Activated B cell treated with CpG ODN at 0.5 μM for 24 hours (primary cell): Measurements from ENCODE around the gene LTBR. TPM values are rescaled to one million over a fixed set of nuclear protein-coding genes. Genes with fewer than 3 reads are reported as not detected.

Source experiments
- ATAC-seq: fragments of 200-7000 bp; cut with Tn5 transposase; one replicate; pipeline ENCODE4 v1.10.0; 2021; ENCODE audit warnings: low read depth, mild to moderate bottlenecking, moderate library complexity
- CTCF ChIA-PET: fragments of 350-600 bp; sonication (Branson Sonifier 250); formaldehyde crosslinking; loops from one replicate; lab custom pipeline; 2021; ENCODE audit warnings: antibody characterized with exemption; lab: Charles Lee
- POLR2A ChIA-PET: fragments of 350-600 bp; sonication (Branson Sonifier 250); formaldehyde crosslinking; loops from one replicate; lab custom pipeline; 2021; ENCODE audit warnings: antibody characterized with exemption; lab: Charles Lee
- DNase-seq: peaks from one replicate; pipeline ENCODE4 v3.0.0; 2022
- H3K27ac Mint-ChIP-seq: one replicate; pipeline ENCODE4 v1.8.0; 2020; ENCODE audit warnings: mixed read lengths
- H3K27me3 Mint-ChIP-seq: one replicate; pipeline ENCODE4 v1.8.0; 2021; ENCODE audit warnings: mixed read lengths
- H3K36me3 Mint-ChIP-seq: one replicate; pipeline ENCODE4 v1.8.0; 2021; ENCODE audit warnings: low read depth, mixed read lengths
- H3K4me1 Mint-ChIP-seq: one replicate; pipeline ENCODE4 v1.8.0; 2021; ENCODE audit warnings: mixed read lengths
- H3K4me3 Mint-ChIP-seq: one replicate; pipeline ENCODE4 v1.8.0; 2020; ENCODE audit warnings: mild to moderate bottlenecking, mixed read lengths
- H3K9me3 Mint-ChIP-seq: one replicate; pipeline ENCODE4 v1.8.0; 2020; ENCODE audit warnings: mixed read lengths
- intact Hi-C: fragments of 100-400 bp; cut with micrococcal nuclease; formaldehyde crosslinking; loops from one replicate; pipeline ENCODE4 v1.15.1; 2024
- total RNA-seq: library from RNA; stranded (reverse); gene quantifications from 2 replicates; pipeline ENCODE4 v1.2.3, GENCODE V29; 2022
- TF ChIP-seq, protein P1 (sequence below): fragments of 200-600 bp; IDR thresholded peaks from one replicate; pipeline ENCODE4 v1.8.0; 2022; ENCODE audit warnings: antibody characterized with exemption, mild to moderate bottlenecking

Gene LTBR
- total RNA-seq, 1 donor from 2014 or later: 0.33 TPM

DNA sequence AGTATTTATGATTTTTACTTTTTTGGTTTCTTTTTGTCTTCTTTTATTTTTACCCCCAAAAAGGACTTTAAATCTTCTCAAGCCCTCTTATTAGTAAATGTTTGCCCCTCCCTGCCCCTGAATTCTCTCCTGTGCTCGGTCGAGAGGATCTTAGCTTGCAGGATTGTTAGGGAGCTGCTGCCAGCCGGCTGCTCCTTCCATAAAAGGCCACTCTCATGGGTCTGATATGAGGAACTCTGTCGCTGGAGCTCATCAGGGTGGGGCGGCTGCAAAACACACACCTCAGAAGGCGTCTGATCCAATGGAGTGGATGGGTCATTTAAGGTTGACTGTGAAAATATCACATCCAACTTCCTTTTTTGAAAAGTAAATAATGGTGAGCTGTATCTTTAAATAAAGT lies 8.5 kb downstream of the LTBR start:
- no peak for ATAC-seq
- no peaks in the 10 kb centered on the region for H3K4me1 Mint-ChIP-seq
- no peak for DNase-seq
- intact Hi-C loops: no loop called here
- ChIA-PET CTCF (no interaction called here), POLR2A (no interaction called here)
- no peaks in the 10 kb centered on the region for H3K36me3 Mint-ChIP-seq
- TF ChIP-seq, protein P1, sequence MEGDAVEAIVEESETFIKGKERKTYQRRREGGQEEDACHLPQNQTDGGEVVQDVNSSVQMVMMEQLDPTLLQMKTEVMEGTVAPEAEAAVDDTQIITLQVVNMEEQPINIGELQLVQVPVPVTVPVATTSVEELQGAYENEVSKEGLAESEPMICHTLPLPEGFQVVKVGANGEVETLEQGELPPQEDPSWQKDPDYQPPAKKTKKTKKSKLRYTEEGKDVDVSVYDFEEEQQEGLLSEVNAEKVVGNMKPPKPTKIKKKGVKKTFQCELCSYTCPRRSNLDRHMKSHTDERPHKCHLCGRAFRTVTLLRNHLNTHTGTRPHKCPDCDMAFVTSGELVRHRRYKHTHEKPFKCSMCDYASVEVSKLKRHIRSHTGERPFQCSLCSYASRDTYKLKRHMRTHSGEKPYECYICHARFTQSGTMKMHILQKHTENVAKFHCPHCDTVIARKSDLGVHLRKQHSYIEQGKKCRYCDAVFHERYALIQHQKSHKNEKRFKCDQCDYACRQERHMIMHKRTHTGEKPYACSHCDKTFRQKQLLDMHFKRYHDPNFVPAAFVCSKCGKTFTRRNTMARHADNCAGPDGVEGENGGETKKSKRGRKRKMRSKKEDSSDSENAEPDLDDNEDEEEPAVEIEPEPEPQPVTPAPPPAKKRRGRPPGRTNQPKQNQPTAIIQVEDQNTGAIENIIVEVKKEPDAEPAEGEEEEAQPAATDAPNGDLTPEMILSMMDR: no peak
- peaks cover 18% of the 10 kb centered on the region for H3K27me3 Mint-ChIP-seq
- H3K4me3 Mint-ChIP-seq: no peak overlapping the region
- H3K27ac Mint-ChIP-seq: no peak overlapping the region
- H3K9me3 Mint-ChIP-seq: no peaks in the 10 kb centered on the region

- intact Hi-C loops: no loop called here
- no peaks in the 10 kb centered on the region for H3K9me3 Mint-ChIP-seq
- TF ChIP-seq, protein P1: no peak
- DNase-seq: no peak
- H3K4me3 Mint-ChIP-seq: no peak overlapping the region
- peaks cover 16% of the 10 kb centered on the region for H3K27me3 Mint-ChIP-seq
- ChIA-PET POLR2A (no interaction called here), CTCF (no interaction called here)
- no peak for ATAC-seq
- no peak overlapping the region for H3K27ac Mint-ChIP-seq
- H3K36me3 Mint-ChIP-seq: no peaks in the 10 kb centered on the region
- H3K4me1 Mint-ChIP-seq: no peaks in the 10 kb centered on the region
Observed at GRCh38 chr12:6393109-6393508, 9.1 kb downstream of the LTBR start.

- Mint-ChIP-seq H3K4me3 (no peak overlapping the region), H3K9me3 (no peaks in the 10 kb centered on the region), H3K4me1 (no peaks in the 10 kb centered on the region), H3K36me3 (no peaks in the 10 kb centered on the region), H3K27ac (no peak overlapping the region), H3K27me3 (peaks cover 14% of the 10 kb centered on the region)
- POLR2A ChIA-PET: no interaction called here
- CTCF ChIA-PET: no interaction called here
- no peak for ATAC-seq
- intact Hi-C loops: no loop called here
- no peak for DNase-seq
- TF ChIP-seq, protein P1: no peak
Observed at GRCh38 chr12:6394398-6394797, 10.4 kb downstream of the LTBR start.

- ATAC-seq (no peak), DNase-seq (no peak)
- no peaks in the 10 kb centered on the region for H3K4me1 Mint-ChIP-seq
- no peaks in the 10 kb centered on the region for H3K36me3 Mint-ChIP-seq
- H3K27me3 Mint-ChIP-seq: peaks cover 19% of the 10 kb centered on the region
- TF ChIP-seq, protein P1: no peak
- H3K4me3 Mint-ChIP-seq: no peak overlapping the region
- intact Hi-C loops: no loop called here
- H3K27ac Mint-ChIP-seq: no peak overlapping the region
- H3K9me3 Mint-ChIP-seq: no peaks in the 10 kb centered on the region
- ChIA-PET CTCF (no interaction called here), POLR2A (no interaction called here)
Observed at GRCh38 chr12:6396031-6396430, 12.1 kb downstream of the LTBR start.

DNA sequence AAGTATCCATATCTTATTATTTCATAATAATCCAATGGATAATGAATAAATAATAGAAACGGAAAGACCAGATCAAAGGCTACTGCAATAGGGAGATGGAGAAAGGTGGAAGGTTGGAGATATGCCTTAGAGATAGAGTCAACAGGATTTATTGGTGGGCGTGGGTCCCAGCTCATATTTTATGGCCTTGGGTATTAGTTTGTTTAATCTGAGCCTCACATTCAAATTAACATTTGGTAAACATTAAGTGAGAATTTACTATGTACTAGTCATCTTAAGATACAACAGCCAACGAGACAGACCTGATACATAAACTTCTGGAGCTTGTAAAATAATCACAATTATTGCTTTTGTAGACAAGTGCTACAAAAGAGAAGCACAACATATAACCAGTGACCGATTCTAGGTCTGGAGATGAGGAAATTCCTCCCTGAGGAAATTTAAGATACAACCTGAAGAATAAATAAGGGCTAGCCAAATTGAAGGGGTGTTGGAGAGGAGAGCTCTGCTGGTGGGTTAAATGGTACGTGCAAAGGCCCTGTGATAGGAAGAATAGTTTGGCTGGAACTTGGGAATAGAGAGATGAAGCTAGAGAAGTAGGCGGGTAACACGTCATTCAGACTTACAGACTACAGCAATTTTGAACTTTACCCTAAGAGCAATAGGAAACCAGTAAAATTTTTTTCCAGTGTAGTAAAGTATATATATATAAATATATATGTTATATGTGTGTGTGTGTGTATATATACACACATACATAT lies 16.1 kb downstream of the LTBR start:
- H3K27ac Mint-ChIP-seq: no peak overlapping the region
- H3K4me3 Mint-ChIP-seq: no peak overlapping the region
- no peaks in the 10 kb centered on the region for H3K9me3 Mint-ChIP-seq
- DNase-seq (no peak), ATAC-seq (no peak)
- ChIA-PET POLR2A (no interaction called here), CTCF (no interaction called here)
- intact Hi-C loops: no loop called here
- TF ChIP-seq, protein P1: no peak
- no peaks in the 10 kb centered on the region for H3K36me3 Mint-ChIP-seq
- no peaks in the 10 kb centered on the region for H3K4me1 Mint-ChIP-seq
- H3K27me3 Mint-ChIP-seq: peaks cover 19% of the 10 kb centered on the region
